Measurements from ENCODE around the gene CHST11. TPM values are rescaled to one million over a fixed set of nuclear protein-coding genes. Genes with fewer than 3 reads are reported as not detected.

CHST11 gene
- total RNA-seq, 2 donors from 2014 or later: 4.6 to 14.5 TPM

DNA sequence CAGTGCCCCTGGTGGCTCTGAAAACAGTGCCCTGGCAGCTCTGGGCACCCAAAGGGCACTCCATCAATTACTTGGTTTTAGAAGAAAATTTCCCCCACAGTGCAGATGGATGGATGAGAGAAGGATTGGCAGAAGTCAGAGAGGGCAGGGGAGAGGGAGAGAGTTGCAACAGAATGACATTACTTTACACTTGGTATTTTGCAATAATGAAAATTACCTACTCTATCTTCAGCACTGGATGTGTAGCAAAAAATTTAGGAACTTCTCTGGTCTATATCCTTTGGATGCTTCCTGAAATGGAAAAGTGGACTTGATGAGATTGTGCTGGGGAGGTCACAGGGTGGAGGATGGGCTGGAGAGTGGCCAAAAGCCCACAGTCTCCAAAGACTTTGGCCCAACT, 193.2 kb downstream of the CHST11 start:
- intact Hi-C loops (cut with DNase I): no loop called here
- Histone ChIP-seq H3K9me3 (no peaks in the 10 kb centered on the region), H3K27me3 (no peaks in the 10 kb centered on the region), H3K36me3 (replicated peaks in 1 of 2; ENCODE audit: insufficient read depth in 1 of 2, low read depth in 2 of 2) (no peaks in the 10 kb centered on the region), H3K27ac (no peak overlapping the region), H3K4me3 (no peak overlapping the region), H3K4me1 (no peaks in the 10 kb centered on the region)
- no peak for TF ChIP-seq POLR2A (IDR thresholded peaks at IDR 0.05)
- TF ChIP-seq, protein P1, sequence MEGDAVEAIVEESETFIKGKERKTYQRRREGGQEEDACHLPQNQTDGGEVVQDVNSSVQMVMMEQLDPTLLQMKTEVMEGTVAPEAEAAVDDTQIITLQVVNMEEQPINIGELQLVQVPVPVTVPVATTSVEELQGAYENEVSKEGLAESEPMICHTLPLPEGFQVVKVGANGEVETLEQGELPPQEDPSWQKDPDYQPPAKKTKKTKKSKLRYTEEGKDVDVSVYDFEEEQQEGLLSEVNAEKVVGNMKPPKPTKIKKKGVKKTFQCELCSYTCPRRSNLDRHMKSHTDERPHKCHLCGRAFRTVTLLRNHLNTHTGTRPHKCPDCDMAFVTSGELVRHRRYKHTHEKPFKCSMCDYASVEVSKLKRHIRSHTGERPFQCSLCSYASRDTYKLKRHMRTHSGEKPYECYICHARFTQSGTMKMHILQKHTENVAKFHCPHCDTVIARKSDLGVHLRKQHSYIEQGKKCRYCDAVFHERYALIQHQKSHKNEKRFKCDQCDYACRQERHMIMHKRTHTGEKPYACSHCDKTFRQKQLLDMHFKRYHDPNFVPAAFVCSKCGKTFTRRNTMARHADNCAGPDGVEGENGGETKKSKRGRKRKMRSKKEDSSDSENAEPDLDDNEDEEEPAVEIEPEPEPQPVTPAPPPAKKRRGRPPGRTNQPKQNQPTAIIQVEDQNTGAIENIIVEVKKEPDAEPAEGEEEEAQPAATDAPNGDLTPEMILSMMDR (IDR thresholded peaks at IDR 0.05): no peak
- no peak for DNase-seq
- ATAC-seq: no peak

DNA sequence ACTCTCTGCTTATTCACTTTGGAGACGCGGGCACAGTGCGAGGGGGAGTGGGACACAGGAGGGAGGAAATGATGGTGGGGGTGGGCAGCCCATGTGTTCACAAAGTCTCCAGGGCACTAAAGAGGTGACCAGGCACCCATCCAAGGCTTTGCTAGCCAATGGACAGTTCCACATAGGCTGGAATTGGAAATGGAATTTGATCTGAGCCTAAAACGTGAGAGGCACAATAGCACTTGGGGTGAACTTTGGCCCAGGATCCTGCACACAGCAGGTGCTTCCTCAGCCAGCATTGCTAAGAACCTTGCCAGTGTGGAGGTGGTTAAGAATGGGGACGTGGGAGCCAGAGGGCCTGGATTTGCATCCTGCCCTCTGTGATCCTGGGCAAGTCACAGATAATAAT, 193.8 kb downstream of the CHST11 start:
- Histone ChIP-seq H3K36me3 (replicated peaks in 1 of 2; ENCODE audit: insufficient read depth in 1 of 2, low read depth in 2 of 2) (no peaks in the 10 kb centered on the region), H3K4me1 (no peaks in the 10 kb centered on the region), H3K9me3 (no peaks in the 10 kb centered on the region), H3K4me3 (no peak overlapping the region), H3K27me3 (no peaks in the 10 kb centered on the region), H3K27ac (no peak overlapping the region)
- 86 to 89% methylated on average over 5 of the region's 5 CpGs for WGBS, 2 donors
- DNase-seq (no peak), ATAC-seq (no peak)
- no peak for TF ChIP-seq POLR2A (IDR thresholded peaks at IDR 0.05)
- TF ChIP-seq, protein P1 (IDR thresholded peaks at IDR 0.05): no peak
- intact Hi-C loops (cut with DNase I): no loop called here

DNA sequence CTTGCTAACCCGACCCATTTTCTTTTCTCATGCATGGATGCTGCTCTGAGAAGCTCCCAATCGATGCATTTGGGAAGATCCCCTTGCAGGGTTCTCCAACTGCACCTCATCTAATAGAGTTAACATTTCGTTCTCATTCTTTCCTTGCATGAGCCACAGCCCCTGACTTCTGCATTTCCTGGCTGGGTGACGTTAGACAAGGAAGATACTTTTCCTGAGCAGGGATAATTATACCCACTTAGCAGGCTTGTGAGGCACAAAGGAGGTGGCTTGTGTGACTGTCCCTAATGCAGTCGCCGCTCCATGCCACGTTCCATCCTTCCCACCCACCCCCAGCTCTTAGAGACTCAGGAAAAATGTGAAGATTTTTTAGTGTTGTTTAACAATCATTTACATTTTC, 195.1 kb downstream of the CHST11 start:
- no peaks in the 10 kb centered on the region for H3K36me3 ChIP-seq (replicated peaks in 1 of 2; ENCODE audit: insufficient read depth in 1 of 2, low read depth in 2 of 2)
- no peak for TF ChIP-seq POLR2A (IDR thresholded peaks at IDR 0.05)
- TF ChIP-seq, protein P1 (IDR thresholded peaks at IDR 0.05): no peak
- DNase-seq (no peak), ATAC-seq (no peak)
- no peaks in the 10 kb centered on the region for H3K9me3 ChIP-seq
- no peak overlapping the region for H3K27ac ChIP-seq
- H3K4me1 ChIP-seq: no peaks in the 10 kb centered on the region
- WGBS, 2 donors: 72 to 89% methylated on average over 7 of the region's 7 CpGs
- H3K27me3 ChIP-seq: no peaks in the 10 kb centered on the region
- intact Hi-C loops (cut with DNase I): no loop called here
- H3K4me3 ChIP-seq: no peak overlapping the region

DNA sequence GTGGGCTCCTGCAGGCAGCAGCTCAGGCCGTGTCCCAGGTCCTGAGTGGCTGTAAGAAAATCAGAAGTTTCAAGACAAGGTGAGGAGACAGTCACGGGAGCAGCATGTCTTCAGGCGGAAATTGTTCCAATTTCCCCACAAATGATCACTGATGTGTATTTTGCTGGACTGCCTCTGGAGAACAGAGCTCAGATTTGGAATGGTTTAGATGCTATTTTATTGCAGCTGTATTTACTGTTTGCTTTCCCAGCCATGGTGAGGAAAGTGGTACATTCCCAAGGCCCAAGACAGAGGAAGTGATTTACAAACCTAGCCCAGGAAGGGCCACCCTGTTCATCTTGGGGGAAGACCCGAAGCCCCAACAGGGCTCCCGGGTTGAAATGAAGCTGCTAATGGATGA, 195.6 kb downstream of the CHST11 start:
- 83% methylated on average over 5 of the region's 5 CpGs for WGBS, 2 donors
- intact Hi-C loops (cut with DNase I): no loop called here
- no peaks in the 10 kb centered on the region for H3K27me3 ChIP-seq
- H3K4me1 ChIP-seq: no peaks in the 10 kb centered on the region
- H3K4me3 ChIP-seq: no peak overlapping the region
- DNase-seq (no peak), ATAC-seq (no peak)
- no peak for TF ChIP-seq POLR2A (IDR thresholded peaks at IDR 0.05)
- TF ChIP-seq, protein P1 (IDR thresholded peaks at IDR 0.05): no peak
- no peaks in the 10 kb centered on the region for H3K9me3 ChIP-seq
- H3K27ac ChIP-seq: no peak overlapping the region
- H3K36me3 ChIP-seq (replicated peaks in 1 of 2; ENCODE audit: insufficient read depth in 1 of 2, low read depth in 2 of 2): no peaks in the 10 kb centered on the region

DNA sequence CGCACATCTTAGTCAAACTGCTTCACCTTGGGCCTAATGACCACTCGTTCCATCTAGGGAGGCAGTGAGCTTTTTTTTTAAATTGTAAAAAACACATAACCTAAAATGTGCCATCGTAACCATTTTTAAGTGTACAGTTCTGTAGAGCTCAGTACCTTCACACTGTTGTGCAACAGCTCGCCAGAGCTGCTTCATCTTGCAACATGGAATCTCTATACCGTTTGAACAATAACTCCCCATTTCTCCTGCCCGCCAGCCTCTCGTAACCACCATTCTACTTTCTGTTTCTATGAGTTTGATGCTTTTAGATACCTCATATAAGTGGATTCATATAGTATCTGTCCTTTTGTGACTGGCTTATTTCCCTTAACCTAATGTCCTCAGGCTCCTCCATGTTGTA, 196.2 kb downstream of the CHST11 start:
- Histone ChIP-seq H3K4me3 (no peak overlapping the region), H3K36me3 (replicated peaks in 1 of 2; ENCODE audit: insufficient read depth in 1 of 2, low read depth in 2 of 2) (no peaks in the 10 kb centered on the region), H3K9me3 (no peaks in the 10 kb centered on the region), H3K27ac (no peak overlapping the region), H3K4me1 (no peaks in the 10 kb centered on the region), H3K27me3 (no peaks in the 10 kb centered on the region)
- intact Hi-C loops (cut with DNase I): no loop called here
- WGBS, 2 donors: 72 to 95% methylated on average over 7 of the region's 7 CpGs
- ATAC-seq: no peak
- no peak for DNase-seq
- TF ChIP-seq, protein P1 (IDR thresholded peaks at IDR 0.05): no peak
- TF ChIP-seq POLR2A (IDR thresholded peaks at IDR 0.05): no peak
